ENCODE measurements around the gene PTPRN2. TPM values are rescaled to one million over a fixed set of nuclear protein-coding genes. Genes with fewer than 3 reads are reported as not detected.

The PTPRN2 gene
- total and polyA plus RNA-seq, 9 of the 15 experiments (the other 6 are each of a cell fraction or from before 2014, with no cell fraction given), result not detected

- TF ChIP-seq SMARCA5 (IDR thresholded peaks at IDR 0.05) (no peak), ZNF764 (CRISPR knock-in tag; IDR thresholded peaks at IDR 0.05; ENCODE audit: low read depth) (no peak), ZNF347 (CRISPR knock-in tag; IDR thresholded peaks at IDR 0.05; ENCODE audit: low read depth) (no peak), ELF4 (CRISPR knock-in tag; IDR thresholded peaks at IDR 0.05) (no peak), SMAD1 (IDR thresholded peaks at IDR 0.05; ENCODE audit: low read depth, low read length, partially characterized antibody) (no peak), MEIS2 (IDR thresholded peaks at IDR 0.05; ENCODE audit: partially characterized antibody) (peak; percentile 66), THRB (CRISPR knock-in tag; conservative IDR thresholded peaks at IDR 0.05) (no peak), IFI16 (CRISPR knock-in tag; IDR thresholded peaks at IDR 0.05) (no peak), JUN (IDR thresholded peaks at IDR 0.05; ENCODE audit: borderline replicate concordance, low read depth, low read length) (no peak), JUN (CRISPR knock-in tag; IDR thresholded peaks at IDR 0.05; ENCODE audit: borderline replicate concordance) (no peak), ZBTB8A (IDR thresholded peaks at IDR 0.05; ENCODE audit: partially characterized antibody) (no peak), ATF3 (IDR thresholded peaks at IDR 0.05) (peak; percentile 84), ATF3 (CRISPR knock-in tag; conservative IDR thresholded peaks at IDR 0.05) (no peak), JUNB (CRISPR knock-in tag; conservative IDR thresholded peaks at IDR 0.05) (peak; percentile 93), MBD1 (CRISPR knock-in tag; IDR thresholded peaks at IDR 0.05) (no peak), MAX (CRISPR knock-in tag; IDR thresholded peaks at IDR 0.05) (no peak), ZNF175 (CRISPR knock-in tag; IDR thresholded peaks at IDR 0.05; ENCODE audit: low read depth) (no peak), PHF21A (IDR thresholded peaks at IDR 0.05; ENCODE audit: borderline replicate concordance, low read depth) (no peak), TRIM24 (IDR thresholded peaks at IDR 0.05) (peak; percentile 69 to 72; a peak in 3 of 4 replicates), CBX3 (IDR thresholded peaks at IDR 0.05; ENCODE audit: borderline replicate concordance in 1 of 2, low read length in 2 of 2) (0 out of 3 replicates have a peak, but pooled peaks of 1 of the 2 experiments have one; percentile 19), MAFF (IDR thresholded peaks at IDR 0.05; ENCODE audit: low read length) (no peak), PKNOX1 (IDR thresholded peaks at IDR 0.05) (peak; percentile 83)
These were observed 655.0 kb downstream of the PTPRN2 start (continued) for GRCh38 chr7:157932498-157933218.
